Spleen (tissue), 7 donors: Measurements from ENCODE around the gene CDK14.

Experiments used
- CTCF ChIP-seq, 11 experiments: fragments of 200-600 bp in 7 of 11; fragments of 450-650 bp in 4 of 11; sonication (generic) in 4 of 11; IDR thresholded peaks in 8 of 11; conservative IDR thresholded peaks in 3 of 11; 1 replicate in 7 of 11; 2 replicates in 4 of 11; pipeline versions ENCODE4 v1.4.0 to v1.8.0; 2016 to 2021; ENCODE audit warnings: antibody characterized with exemption in 11 of 11, inconsistent platforms in 4 of 11, mild to moderate bottlenecking in 1 of 11
- POLR2A ChIP-seq, 3 donors: fragments of 450-650 bp; IDR thresholded peaks; one replicate each; pipeline ENCODE4 v1.5.1; 2017; ENCODE audit warnings: antibody characterized with exemption in 3 of 3, mild to moderate bottlenecking in 1 of 3
- POLR2AphosphoS5 ChIP-seq, 3 donors: sonication (generic); formaldehyde crosslinking; IDR thresholded peaks; one replicate each; pipeline ENCODE4 v1.5.1; 2017; ENCODE audit warnings: antibody characterized with exemption in 3 of 3
- donor health status: DM: no; HTN: no; CAD: no; lungs with moderate emphysema.
- donor health status: DM: no; HTN: no; CAD: no.
- donor health status: DM: no; HTN: no; CAD: no.

GRCh38 chr7:90625051-90625450, 28.9 kb downstream of the CDK14 start:
- TF ChIP-seq CTCF (IDR thresholded peaks at IDR 0.05 in 8 of 11, conservative IDR thresholded peaks at IDR 0.05 in 3 of 11) (no peak), POLR2AphosphoS5 (IDR thresholded peaks at IDR 0.05) (no peak), POLR2A (IDR thresholded peaks at IDR 0.05) (no peak)
